C4-2B (cell line): ENCODE results near the gene KRTAP10-2.
"Not testable (repeated sequence)": the region's sequence is repeated elsewhere in the genome, so short reads cannot be mapped to it uniquely, and the experiment has no call there.

Source experiments
- H3K27ac ChIP-seq: fragments of 450-650 bp; 2 replicates; pipeline ENCODE4 v1.5.1; 2017
- ZFX ChIP-seq: fragments of 450-650 bp; IDR thresholded peaks from 2 replicates; pipeline ENCODE4 v1.6.1; 2017
- TF ChIP-seq, protein P1 (sequence below): fragments of 450-650 bp; conservative IDR thresholded peaks from 2 replicates; pipeline ENCODE4 v1.5.1; 2017; ENCODE audit warnings: mild to moderate bottlenecking

The KRTAP10-2 gene

DNA sequence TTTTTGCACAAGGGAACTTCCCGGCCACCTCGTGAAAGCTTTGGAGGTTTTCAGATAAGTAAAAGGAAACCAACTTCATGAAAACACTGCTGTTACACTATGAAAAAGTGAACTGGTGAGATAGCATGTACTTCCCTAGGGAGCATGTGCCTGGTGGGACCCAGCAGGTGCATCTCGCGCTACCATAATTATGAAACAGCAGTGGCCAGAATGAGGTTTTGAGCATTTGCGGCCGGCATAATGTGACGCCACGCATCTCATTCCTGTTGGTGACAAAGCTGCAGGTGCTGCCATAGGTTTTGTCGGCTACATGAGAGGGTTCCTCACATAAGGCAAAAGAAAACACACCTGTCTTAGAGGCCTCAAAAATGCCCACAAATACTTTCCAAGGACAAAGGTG, 5.6 kb upstream of the KRTAP10-2 start:
- TF ChIP-seq, protein P1, sequence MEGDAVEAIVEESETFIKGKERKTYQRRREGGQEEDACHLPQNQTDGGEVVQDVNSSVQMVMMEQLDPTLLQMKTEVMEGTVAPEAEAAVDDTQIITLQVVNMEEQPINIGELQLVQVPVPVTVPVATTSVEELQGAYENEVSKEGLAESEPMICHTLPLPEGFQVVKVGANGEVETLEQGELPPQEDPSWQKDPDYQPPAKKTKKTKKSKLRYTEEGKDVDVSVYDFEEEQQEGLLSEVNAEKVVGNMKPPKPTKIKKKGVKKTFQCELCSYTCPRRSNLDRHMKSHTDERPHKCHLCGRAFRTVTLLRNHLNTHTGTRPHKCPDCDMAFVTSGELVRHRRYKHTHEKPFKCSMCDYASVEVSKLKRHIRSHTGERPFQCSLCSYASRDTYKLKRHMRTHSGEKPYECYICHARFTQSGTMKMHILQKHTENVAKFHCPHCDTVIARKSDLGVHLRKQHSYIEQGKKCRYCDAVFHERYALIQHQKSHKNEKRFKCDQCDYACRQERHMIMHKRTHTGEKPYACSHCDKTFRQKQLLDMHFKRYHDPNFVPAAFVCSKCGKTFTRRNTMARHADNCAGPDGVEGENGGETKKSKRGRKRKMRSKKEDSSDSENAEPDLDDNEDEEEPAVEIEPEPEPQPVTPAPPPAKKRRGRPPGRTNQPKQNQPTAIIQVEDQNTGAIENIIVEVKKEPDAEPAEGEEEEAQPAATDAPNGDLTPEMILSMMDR = no peak
- TF ChIP-seq ZFX = no peak
- no peak overlapping the region for H3K27ac ChIP-seq

GRCh38 chr21:44555200-44555875, 4.0 kb upstream of the KRTAP10-2 start:
- H3K27ac ChIP-seq = no peak overlapping the region
- TF ChIP-seq, protein P1 = no peak
- TF ChIP-seq ZFX = no peak

GRCh38 chr21:44552681-44553080, 1.4 kb upstream of the KRTAP10-2 start:
- no peak for TF ChIP-seq ZFX
- TF ChIP-seq, protein P1 = no peak
- H3K27ac ChIP-seq = no peak overlapping the region

- TF ChIP-seq, protein P1 = no peak
- no peak for TF ChIP-seq ZFX
- no peak overlapping the region for H3K27ac ChIP-seq
These were observed 831 bp upstream of the KRTAP10-2 start for GRCh38 chr21:44552136-44552535.

- no peak for TF ChIP-seq ZFX
- TF ChIP-seq, protein P1 = no peak
- H3K27ac ChIP-seq = no peak overlapping the region
These were observed 498 bp downstream of the KRTAP10-2 start for GRCh38 chr21:44550807-44551206.

- H3K27ac ChIP-seq = not testable (repeated sequence)
These were observed 1.0 kb downstream of the KRTAP10-2 start for GRCh38 chr21:44550285-44550684.

GRCh38 chr21:44549525-44550211, 1.6 kb downstream of the KRTAP10-2 start:
- H3K27ac ChIP-seq = no peak overlapping the region
- TF ChIP-seq, protein P1 = no peak
- no peak for TF ChIP-seq ZFX

DNA sequence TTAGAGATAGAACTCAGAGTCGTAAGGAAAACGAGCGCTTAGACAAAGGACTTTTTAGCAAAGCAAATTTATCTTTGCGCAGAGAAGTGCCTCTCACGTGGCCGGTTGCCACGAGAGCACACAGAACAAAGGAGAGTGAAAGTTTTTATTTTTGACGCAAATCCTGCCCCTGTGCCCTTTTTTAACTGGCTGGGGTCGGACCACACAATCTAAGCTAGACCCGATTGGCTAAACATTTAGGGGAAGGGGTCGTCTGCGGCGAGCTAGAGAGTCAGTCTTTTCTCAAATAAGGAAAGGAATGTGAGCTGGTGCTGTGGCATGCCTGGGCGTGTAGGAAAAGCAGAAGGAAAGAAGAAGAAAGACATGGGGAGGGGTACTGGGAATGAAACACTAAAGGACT, 2.4 kb downstream of the KRTAP10-2 start:
- TF ChIP-seq, protein P1 = no peak
- no peak for TF ChIP-seq ZFX
- no peak overlapping the region for H3K27ac ChIP-seq
